Measurements from ENCODE around the gene C1orf210.

- no peak for TF ChIP-seq ESRRG (CRISPR knock-in tag; IDR thresholded peaks at IDR 0.05)
- TF ChIP-seq BACH2 (CRISPR knock-in tag; IDR thresholded peaks at IDR 0.05; ENCODE audit: borderline replicate concordance): no peak
These were observed 28.4 kb upstream of the C1orf210 start for GRCh38 chr1:43313771-43314170.
